ENCODE results near the gene TBC1D24.
"Not testable (repeated sequence)": the region's sequence is repeated elsewhere in the genome, so short reads cannot be mapped to it uniquely, and the experiment has no call there.

DNA sequence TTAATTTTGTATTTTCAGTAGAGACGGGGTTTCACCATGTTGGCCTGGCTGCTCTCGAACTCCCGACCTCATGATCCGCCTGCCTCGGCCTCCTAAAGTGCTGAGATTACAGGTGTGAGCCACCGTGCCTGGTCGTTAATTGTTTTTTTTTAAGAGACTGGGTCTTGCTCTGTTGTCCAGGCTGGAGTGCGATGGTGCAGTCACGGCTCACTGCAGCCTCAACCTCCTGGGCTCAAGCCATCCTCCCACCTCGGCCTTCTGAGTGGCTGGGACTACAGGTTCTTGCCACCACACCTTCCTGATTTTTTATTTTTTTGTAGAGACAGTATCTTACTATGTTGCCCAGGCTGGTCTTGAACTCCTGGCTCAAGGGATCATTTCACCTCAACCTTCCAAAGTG is 5.1 kb downstream of the TBC1D24 start:
- TF ChIP-seq CTCF (IDR thresholded peaks at IDR 0.05; ENCODE audit: low read length); EZH2 (optimal IDR thresholded peaks at IDR 0.05; ENCODE audit: low read depth, low read length); EZH2phosphoT487 (IDR thresholded peaks at IDR 0.05; ENCODE audit: low read length): not testable (repeated sequence)

Data from MM.1S (cell line).